22Rv1 (cell line): ENCODE measurements around the gene SUGCT.

ENCODE experiments used
- ZFX ChIP-seq: fragments of 450-650 bp; IDR thresholded peaks from 2 replicates; pipeline ENCODE4 v1.6.1; 2017; ENCODE audit warnings: antibody characterized with exemption, borderline replicate concordance
- TF ChIP-seq, protein P1 (sequence below): fragments of 450-650 bp; IDR thresholded peaks from 2 replicates; pipeline ENCODE4 v1.5.1; 2017; ENCODE audit warnings: mild to moderate bottlenecking

DNA sequence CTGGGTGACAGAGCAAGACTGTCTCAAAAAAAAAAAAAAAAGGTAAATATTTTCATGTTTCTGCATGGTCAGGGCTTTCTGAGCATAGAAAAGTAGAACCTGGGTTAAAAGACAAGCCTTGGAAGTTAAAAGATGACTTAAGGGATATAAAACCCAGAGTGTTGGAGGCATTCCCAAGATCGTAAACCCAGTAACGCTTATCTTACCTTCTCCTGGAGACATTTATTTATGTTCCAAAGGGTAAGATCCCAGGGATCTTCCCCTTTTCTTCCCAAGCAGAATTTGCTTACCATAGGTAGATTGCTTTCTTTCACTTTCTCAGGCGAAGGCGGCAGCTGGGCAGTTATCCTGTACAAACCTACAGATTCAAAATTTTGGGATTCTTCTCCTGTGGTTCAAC lies 22.2 kb downstream of the SUGCT start:
- TF ChIP-seq, protein P1, sequence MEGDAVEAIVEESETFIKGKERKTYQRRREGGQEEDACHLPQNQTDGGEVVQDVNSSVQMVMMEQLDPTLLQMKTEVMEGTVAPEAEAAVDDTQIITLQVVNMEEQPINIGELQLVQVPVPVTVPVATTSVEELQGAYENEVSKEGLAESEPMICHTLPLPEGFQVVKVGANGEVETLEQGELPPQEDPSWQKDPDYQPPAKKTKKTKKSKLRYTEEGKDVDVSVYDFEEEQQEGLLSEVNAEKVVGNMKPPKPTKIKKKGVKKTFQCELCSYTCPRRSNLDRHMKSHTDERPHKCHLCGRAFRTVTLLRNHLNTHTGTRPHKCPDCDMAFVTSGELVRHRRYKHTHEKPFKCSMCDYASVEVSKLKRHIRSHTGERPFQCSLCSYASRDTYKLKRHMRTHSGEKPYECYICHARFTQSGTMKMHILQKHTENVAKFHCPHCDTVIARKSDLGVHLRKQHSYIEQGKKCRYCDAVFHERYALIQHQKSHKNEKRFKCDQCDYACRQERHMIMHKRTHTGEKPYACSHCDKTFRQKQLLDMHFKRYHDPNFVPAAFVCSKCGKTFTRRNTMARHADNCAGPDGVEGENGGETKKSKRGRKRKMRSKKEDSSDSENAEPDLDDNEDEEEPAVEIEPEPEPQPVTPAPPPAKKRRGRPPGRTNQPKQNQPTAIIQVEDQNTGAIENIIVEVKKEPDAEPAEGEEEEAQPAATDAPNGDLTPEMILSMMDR, result no peak
- TF ChIP-seq ZFX, result no peak
